ENCODE results near the gene SLC1A2.

The SLC1A2 gene

DNA sequence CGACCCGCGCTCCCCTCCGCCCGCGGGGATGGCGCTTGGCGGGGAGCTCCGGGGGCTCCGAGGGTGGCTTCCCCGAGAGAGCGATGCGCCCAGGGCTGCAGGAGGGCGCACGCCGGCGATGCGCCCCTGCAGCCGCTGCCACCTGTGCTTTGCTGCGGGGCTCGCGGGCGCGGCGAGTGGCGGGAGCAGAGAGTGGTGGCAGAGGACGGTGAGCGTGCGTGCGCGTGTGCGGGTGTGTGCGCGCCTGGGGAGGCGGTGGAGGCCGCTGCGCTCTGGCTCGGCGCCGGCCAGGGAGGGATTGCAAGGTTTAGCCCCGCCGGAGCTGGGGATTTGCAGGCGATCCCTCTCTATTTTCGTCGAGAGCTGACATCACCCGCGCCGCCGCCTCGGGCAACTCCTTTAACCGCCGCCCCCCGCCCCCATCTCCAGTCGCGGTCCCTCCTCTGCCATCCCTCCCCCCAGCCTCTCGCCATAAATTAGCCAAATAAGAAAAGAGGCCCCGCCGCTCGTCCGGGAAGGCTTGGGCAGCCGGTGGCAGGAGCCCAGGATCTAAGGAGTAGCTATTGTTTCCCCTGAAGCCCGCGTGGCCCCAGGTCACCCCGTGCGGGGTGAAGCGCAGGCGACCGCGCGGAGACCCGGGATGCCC, at the start of gene SLC1A2:
SLC1A2 (minus strand) TSS at position 375 of the 646 bp plus-strand sequence. CDS start 592 bp downstream, outside the sequence.
- DNase-seq, result no peak

DNA sequence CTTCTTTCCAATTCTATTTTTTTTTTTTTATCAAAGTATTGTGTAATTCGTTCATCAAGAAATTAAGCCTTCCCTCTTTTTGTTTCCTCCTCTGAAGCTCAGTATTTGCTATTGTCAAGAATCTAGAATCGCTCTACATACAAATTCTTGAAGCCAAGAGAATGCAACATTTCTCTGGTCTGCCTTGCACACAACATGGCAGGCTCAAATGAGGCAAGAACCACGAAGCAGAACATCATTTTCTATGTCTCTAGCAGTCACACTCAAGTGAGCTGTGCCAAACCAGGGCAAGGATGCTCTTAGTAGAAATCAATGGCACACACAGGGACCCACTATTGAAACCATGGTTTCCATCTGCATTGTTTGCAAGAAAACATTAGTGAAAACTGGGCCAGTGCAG, 46.7 kb upstream of the SLC1A2 start:
- DNase-seq, result no peak

DNA sequence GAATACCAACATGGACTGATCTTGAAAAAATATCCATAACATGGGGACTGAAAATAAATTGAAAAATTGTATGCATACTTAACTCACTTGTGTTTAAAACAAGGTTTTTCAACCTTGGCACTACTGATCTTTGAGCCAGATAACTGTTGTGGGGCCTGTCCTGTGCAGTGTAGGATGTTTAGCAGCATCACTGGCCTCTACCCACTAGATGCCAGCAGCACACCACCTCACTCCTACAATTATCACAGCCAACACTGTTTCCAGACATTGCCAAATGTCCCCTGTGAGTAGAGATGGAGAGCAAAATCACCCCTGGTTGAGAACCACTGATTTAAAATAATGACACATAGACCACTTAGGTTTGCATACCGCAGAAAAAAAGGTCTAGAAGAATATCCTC, 45.0 kb upstream of the SLC1A2 start:
- peak; percentile 5 for DNase-seq

DNA sequence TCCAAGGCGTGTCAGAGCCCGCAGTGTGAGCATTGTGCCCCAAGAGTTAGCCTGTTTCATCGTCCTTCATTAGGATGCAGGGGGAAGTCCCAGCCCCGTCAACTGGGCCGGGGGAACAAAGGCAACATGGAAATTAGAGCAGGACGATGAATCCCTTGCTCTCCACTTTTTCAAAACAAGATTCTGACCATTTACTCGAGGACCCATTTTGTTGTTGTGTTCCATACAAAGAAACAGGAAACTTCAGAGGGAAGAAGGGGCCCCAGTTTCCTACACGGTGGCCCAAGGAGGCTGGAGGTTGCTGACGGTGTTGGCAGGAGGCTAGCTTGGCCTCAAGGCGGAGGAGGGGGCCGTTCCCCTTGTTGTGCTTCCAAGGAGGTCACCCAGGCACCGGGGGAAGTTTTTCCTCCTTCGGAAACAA, 44.0 kb upstream of the SLC1A2 start:
- no peak for DNase-seq

DNA sequence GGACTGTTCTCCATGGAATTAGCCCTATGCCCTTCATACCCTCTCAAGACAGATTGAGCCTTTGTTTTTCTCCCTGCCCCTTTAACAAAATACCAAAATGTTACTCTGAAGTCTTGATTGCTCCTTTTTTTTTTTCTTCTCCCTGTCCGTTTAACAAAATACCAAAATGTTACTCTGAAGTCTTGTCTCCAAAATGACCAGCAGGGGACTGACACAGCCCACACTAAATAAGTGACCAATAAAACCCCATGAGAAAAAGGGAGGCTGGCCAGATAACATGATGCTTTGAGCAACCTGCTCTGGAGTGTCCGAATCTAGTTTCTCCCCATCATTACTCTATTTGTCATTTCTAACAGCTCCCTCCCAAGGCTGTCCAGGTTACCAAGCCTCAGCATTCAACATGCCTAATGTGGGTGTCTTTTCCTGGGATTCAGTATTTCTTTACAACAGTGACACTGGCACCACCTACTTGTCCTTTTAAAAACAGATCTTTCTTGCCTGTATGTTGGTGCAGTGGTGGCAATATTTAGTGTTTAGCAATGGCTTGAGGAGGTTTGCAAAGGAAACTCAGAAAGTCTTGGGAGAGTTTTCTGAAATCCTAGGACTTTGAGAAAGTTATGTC, 42.7 kb upstream of the SLC1A2 start:
- DNase-seq, result no peak

DNA sequence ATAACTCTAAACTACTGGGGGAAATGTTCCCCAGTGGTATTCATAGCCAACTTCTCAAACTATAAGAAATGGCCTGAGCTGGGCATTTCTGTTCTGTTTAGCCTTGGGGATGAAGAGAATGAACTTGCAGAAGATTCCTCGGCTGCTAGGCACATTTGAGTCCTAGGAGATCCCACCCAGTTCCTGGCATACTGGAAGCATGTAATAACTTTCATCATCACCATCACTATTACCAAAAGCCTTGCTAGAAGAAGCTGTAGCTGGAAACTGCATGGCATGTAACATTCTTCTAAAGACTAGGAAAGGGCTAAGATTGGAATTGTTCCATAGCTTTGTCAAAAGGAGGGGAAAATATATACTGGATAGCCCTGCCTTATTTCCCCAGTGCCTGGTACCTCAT, 40.1 kb upstream of the SLC1A2 start:
- no peak for DNase-seq

DNA sequence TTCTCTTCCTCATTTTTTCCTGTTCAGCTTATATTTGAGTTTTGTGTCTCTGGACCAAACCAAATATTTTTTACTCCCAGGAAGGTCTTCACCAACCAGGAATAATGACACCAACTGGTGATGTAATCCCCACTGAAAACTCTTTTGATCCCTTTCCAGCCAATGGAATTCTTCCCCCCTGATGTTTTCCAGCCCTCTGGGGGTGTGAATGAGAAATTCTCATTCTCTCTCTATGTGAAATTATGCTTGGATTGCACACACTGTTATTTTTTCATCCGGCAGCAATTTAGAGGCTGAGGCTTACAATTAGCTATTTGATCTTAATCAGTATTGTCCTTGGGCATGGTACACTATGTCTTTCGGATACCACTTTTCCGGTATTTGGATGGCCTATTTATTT, 39.5 kb upstream of the SLC1A2 start:
- DNase-seq, result no peak

DNA sequence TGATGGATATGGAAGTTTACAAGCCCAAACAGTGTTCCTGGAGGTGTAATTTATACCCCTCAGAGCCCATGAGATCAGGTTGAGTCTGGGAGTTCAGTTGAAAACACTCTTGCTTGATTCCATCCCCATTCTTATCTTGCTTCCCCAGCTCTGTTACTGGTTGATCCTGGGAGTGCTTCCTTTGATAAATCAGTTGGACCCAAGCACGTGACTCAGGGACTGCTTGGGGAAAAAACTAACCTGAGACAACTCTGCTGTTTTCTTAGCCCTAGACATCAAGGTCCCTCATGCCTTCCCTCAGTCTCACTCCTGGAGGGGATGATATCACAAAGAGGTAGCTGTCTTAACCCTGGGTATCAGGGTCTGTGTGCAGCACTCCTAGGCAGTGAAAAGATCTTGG, 35.0 kb upstream of the SLC1A2 start:
- DNase-seq, result no peak

DNA sequence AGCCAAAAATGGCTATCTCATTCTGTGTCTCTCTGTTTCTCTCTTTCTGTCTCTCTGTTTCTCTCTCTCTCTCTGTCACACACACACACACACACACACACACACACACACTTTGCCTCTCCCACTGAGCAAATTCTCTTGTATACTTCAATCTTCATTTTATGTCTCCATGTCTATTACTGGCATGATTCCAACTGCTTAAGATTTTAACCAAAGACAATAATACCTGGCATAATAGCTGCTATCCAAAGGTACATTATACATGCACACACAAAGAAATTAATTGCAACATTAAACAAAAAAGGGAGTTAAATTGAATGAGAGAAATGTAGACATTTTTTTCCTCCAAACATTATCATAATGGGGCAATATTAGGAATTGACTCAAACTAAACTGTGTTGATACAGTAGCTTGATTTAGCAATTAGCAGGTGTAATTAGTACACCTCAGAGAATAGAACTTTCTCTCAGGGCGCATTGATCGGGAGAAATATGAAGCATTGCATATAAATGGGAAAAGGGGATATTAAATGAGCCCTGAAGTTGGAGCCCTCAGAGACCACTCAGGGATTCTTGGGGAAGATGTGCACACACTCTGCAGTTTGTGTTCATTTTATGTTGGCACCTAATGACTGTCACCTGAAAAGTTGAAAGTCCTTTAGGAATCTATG, 17.4 kb upstream of the SLC1A2 start:
- no peak for DNase-seq

DNA sequence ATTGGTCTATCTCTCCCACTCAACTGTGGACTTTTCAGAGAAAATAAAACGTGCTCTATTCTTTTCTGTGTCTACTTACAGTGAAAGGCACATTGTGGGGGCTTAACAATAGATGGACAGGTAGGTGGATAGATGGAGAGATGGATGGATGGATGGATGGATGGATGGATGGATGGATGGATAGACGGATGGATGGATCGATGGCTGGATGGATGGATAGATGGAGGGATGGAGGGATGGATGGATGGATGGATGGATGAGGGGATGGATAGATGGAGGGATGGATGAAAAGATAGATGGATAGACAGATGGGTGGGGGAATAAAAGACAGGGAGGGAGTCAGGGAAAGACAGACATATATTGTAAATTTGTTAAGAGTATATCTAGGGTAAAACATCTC, 14.2 kb upstream of the SLC1A2 start:
- no peak for DNase-seq

DNA sequence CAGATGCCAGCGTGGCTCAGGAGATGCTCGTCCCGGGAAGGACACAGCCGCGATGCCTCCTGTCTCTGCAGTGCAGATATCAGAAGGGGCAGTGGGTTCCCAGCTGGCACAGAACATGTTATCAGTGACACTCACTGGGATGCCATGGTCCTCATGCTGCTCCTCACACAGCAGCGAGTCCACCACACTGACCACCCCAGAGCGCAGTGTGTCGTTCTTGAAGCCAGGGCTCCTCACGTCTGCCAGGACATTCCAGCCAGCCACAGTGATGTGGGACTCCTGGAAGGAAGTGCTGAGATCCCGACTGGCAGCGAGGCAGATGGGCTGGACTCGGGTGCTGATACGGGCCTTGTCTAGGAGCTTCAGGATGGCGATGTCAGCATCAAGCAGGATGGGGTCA, 13.1 kb upstream of the SLC1A2 start:
- no peak for DNase-seq

DNA sequence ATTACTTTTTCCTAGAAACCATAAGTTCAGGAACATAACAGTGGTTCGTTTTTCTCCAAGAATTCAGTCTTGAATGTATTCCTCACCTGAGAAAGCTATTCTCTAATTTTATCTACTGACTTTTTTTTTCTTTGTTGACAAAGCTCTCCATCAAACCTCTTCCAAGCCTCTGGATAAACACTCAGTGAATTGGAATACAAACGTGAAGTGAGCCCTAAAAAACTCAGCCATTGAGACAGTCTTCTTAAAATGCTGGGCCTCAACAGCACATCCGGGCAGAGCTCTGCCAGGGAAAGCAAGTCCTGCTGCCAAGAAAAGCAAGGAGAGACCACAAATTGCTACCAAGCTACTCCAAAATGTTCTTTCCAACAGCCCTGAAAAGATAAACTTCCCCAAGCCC, 7.7 kb upstream of the SLC1A2 start:
- peak; percentile 3 for DNase-seq

DNA sequence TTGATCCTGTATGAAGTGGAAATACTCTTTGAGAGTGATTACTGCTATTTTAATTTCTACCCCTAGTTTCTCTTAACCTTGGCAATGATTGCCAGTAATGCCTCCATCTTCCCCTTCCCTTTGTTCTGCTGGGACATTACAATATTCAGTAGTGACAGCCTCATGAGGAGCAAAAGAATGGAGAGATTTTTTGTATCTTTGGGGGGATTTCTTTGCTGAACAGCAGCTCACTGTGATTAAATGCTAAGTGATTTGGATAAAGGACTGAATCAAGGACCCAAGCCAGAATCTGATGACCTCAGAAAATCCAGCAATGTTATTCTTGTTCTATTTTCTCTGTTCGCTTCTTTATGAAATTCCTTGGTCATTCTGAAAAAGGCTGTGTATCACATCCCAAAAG, 7.0 kb upstream of the SLC1A2 start:
- no peak for DNase-seq

DNA sequence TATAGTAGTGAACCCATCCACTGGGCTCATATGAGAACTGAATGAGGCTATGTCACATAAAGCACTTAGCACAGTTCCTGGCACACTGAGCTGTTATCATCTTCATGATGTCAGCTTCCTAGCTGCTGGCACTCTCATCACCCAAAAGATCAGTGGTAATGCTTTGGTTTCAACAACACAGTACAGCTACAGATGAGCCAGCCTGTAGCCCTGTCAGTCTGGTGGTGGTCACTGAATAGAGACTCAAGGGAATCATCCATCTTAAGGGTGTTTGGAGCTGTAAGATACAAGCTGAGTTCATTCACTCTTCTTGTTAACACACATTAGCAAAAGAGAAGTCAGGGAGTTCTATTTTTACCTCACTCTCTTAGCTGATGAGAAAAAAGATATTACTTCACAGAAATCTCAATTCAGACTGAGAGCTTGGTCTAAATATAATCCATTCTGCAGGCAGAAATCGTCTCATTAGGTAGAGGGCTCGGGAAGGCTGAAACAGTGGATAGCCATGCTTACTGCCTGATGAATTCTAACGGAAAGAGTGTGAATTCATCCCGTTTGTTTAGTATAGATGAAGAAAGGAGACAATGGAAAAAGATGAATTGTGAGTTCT, 6.3 kb upstream of the SLC1A2 start:
- DNase-seq, result no peak

DNA sequence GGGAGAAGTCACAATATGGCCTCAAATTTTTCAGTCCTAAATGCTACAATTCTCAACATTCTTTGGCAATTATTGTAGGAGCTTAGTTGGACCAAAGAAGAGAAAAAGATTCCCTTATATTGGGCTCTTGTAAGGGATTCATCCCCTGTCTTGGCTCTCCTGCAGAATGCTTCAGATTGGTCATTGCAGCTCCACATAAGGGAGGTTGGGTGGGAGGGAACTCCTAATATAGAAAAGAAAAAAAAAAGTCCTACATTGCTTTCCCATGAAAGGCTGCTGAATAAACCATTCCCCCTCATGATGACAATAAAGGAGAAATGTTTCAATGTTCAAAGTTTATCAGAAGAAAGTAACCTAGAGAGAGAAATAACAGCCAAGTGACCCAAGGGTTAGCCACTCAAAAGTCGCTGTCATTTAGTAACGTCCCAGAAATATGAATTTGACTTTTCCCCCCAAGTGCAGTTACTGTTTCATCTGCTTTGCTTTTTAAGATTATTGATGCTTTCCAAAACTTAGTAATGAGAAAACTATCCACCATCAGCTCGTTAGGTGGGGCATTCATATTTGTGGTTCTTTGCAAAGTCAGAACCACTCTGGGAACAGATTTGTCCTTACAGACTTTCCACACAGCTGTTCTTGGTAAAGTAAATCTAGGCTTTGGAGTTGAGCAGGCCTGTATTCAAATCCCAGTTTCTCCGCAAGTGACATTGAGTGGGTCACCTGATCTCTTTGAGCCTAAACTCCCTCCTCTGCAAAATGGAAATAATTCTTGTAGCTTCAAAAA, 5.0 kb upstream of the SLC1A2 start:
- no peak for DNase-seq

DNA sequence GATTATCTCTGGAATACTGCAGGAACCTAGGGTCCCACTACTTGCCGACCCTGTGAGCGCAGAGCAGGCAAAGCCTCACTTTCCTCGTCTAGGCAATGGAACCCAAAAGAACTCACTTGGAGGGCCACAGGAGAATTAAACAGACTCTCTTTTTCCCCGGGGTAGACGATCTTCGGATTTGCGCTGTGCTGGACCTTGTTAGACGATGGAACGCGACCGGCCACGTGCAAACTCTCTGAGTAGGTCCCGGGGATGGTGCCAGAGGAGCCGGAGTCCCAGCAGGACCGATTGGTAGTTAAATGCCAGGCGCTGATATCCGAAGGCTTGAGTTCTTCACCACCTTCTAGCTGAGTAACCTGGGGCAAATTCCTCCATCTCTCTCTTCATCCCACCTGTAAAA, 1.0 kb upstream of the SLC1A2 start:
- no peak for DNase-seq

DNA sequence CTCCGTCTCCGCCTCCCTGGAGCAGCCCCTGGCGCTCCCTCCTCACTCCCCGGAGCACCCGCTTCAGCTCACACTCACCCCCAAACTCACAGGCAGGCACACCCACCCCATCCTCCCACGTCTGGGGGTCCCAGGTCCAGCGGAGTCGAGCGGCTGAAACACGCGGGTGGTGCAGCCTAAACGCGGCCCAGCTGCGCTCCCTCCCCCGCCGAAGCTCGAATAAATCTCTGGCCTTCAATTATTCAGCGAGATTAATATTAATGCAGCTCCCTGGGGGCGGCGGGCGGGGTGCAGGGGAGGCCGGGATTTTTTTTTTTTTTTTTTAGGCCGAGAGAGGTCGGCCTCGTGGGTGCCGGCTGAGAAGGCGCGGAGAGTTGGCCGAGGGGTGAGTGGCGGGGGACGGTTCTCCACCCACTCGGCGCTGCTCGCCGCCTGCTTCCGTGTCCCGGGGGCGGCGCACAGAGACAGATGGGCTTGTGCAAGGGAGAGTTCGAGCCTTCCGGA, 524 bp upstream of the SLC1A2 start:
- no peak for DNase-seq

DNA sequence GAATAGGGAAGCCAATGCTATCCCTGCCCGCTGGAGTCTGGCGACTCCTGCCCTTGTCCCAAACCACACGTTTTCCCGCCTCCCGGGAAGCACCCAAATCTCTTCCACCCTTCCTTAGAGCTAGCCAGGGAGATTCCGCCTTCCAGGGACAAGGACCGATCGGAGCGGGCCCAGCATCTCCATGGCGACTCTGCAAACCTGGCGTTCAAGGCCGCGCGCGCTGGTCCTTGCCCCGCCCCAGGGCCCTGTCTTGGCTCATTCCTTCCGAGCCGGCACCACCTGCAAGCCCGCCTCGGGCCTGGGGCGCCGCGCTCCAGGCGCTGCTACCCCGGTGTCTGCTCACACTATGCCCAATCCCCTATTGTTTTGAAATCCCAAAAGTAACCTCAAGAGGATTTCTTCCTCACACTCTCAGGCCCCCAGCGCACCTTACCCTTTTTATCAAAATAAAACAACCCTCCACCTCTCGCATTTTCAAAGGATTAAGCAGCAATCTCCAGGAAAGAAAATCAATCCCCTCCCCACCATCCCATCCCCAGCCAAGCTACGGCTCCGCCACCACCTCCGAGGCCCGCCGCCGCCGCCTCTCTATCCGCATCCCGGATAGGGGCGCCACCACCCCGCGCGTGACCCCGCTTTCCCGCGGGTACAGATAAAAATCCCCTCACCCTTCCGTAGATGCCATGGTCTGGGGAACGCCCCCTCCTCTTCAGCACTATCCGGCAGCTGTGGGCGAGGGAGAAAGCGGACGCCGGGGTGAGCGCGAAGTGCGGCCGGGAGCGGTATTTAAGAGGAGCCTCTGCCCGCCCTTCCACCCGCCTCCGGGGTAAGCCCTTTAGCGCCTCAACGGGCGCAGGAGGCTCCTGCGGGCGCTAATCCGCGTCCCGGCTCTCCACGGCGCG, 825 bp downstream of the SLC1A2 start:
- DNase-seq, result no peak

DNA sequence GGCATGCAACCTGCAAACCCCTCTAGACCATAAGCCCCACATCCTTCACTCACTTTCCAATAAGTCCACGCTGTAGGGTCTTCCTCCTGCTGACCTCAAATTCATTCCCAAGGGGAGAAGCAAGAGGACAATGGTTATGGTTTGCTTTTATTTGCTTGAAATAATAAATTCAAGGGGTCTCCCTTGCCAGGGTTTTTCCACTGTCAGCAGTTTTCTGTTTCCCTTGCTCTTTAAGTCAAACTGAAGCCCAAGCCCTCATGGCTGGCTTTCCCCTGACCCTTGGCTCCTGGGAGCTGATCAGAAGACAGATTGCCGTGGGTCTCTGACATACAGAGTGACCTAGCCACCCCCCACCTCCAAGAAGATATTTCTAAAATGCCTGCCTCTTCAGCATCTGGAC, 3.9 kb downstream of the SLC1A2 start:
- no peak for DNase-seq

DNA sequence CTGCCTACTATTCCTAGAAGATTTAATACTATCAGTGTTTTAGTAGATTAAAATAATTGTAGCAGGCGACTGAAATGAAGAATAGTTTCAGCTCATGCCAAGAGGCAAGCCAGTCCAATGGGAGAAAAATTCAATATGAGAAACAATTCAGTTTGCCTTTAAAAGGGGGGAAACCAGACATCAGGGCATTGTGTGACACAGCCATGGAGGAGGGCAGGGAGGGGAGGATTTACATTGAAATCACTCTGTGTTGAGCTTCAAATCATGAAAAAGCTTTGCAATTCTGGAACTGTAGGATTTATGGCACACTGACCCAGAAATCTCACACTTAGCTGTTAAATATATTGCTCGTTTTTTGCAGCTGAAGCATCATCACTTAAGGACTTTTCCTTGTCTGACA, 4.6 kb downstream of the SLC1A2 start:
- DNase-seq, result no peak

DNA sequence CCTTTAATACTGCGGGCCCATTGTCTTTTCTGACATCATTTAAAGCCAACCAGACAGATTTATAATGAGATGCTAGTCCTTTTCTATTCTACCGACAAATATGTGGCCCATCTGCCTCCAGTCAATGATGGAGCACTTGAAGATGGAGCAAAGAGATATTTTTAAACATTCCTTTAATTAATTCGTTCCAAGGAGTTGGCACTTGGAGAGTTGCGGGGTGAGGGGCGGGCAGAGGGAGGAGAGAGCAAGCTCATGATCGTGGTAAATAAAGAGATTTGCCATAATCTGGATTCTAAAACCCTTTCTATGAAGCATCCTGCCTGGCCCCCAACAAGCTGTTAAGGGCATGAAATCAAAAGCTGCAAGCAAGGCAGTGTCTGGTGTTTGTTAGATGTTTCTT, 5.0 kb downstream of the SLC1A2 start:
- DNase-seq, result no peak

DNA sequence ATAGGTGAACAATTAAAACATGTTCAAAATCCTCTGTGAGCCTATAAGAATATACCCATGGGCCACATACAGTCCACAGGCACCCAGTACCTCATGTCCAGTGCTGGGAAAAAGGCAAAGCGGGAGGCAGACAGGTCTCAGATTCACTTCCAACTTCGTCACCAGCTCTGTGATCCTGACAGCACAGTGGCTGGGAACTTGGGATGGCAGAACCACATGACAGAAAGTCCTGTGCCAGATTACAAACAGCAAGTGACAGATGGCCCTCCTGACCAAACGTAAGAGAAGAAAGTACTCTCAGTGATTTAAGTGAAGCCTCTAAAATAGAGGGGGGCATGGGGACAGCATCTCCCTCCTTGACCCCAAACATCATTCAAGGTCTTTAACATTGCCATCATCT, 5.8 kb downstream of the SLC1A2 start:
- DNase-seq, result no peak
